Liver (tissue), 9 donors: Measurements from ENCODE around the gene NRG3. TPM values are rescaled to one million over a fixed set of nuclear protein-coding genes. Genes with fewer than 3 reads are reported as not detected.

Experiments
- DNase-seq: peaks from one replicate; pipeline ENCODE4 v3.0.0-alpha.2; 2017; ENCODE audit warnings: low spot score
- H3K27ac ChIP-seq, 2 donors: one replicate each; pipeline ENCODE4 v1.7.0; 2013; ENCODE audit warnings: inconsistent platforms in 2 of 2, low read length in 2 of 2, control low read depth in 1 of 2, low read depth in 1 of 2, mild to moderate bottlenecking in 1 of 2
- H3K27me3 ChIP-seq, 4 donors: one replicate each; pipeline versions ENCODE4 v1.6.1 to v1.7.0; 2013; ENCODE audit warnings: low read length in 3 of 4, inconsistent platforms in 1 of 4, mild to moderate bottlenecking in 1 of 4, moderate library complexity in 1 of 4; ENCODE audit not compliant: control insufficient read depth in 4 of 4, insufficient read depth in 4 of 4
- H3K36me3 ChIP-seq, 4 donors: one replicate each; pipeline versions ENCODE4 v1.6.1 to v1.7.0; 2013; ENCODE audit warnings: low read length in 3 of 4, mild to moderate bottlenecking in 3 of 4, low read depth in 1 of 4, moderate library complexity in 1 of 4; ENCODE audit not compliant: control insufficient read depth in 4 of 4, insufficient read depth in 3 of 4
- H3K4me1 ChIP-seq, 4 donors: one replicate each; pipeline versions ENCODE4 v1.6.1 to v1.7.0; 2013; ENCODE audit warnings: low read length in 3 of 4, mild to moderate bottlenecking in 3 of 4, moderate library complexity in 1 of 4; ENCODE audit not compliant: control insufficient read depth in 4 of 4, insufficient read depth in 4 of 4
- H3K4me3 ChIP-seq, 3 donors: one replicate each; pipeline versions ENCODE4 v1.6.1 to v1.7.0; 2013; ENCODE audit warnings: low read length in 3 of 3, control low read depth in 1 of 3, low read depth in 1 of 3, mild to moderate bottlenecking in 1 of 3
- H3K9ac ChIP-seq, 2 donors: one replicate each; pipeline ENCODE4 v1.7.0; 2013; ENCODE audit warnings: low read length in 2 of 2, mild to moderate bottlenecking in 2 of 2, moderate library complexity in 2 of 2, control low read depth in 1 of 2, low read depth in 1 of 2
- H3K9me3 ChIP-seq, 4 donors: one replicate each; pipeline versions ENCODE4 v1.6.1 to v1.7.0; 2013; ENCODE audit warnings: low read length in 3 of 4; ENCODE audit not compliant: control insufficient read depth in 4 of 4
- ATF3 ChIP-seq: IDR thresholded peaks from 2 replicates; pipeline ENCODE4 v1.6.1; 2016; ENCODE audit warnings: antibody characterized with exemption
- CTCF ChIP-seq: fragments of 150-350 bp; IDR thresholded peaks from 2 replicates; pipeline ENCODE4 v1.5.1; 2017; ENCODE audit warnings: improper control_type of control experiment, low read depth, low read length; ENCODE audit not compliant: missing input control
- FOXA1 ChIP-seq: IDR thresholded peaks from 2 replicates; pipeline ENCODE4 v1.6.1; 2016; ENCODE audit warnings: antibody characterized with exemption
- FOXA2 ChIP-seq: IDR thresholded peaks from 2 replicates; pipeline ENCODE4 v1.6.1; 2016; ENCODE audit warnings: antibody characterized with exemption
- GABPA ChIP-seq, 2 donors: IDR thresholded peaks in 1 of 2; conservative IDR thresholded peaks in 1 of 2; 2 replicates each; pipeline ENCODE4 v1.6.1; 2016; ENCODE audit warnings: antibody characterized with exemption in 2 of 2, mild to moderate bottlenecking in 1 of 2, moderate library complexity in 1 of 2
- HNF4G ChIP-seq: IDR thresholded peaks from 2 replicates; pipeline ENCODE4 v1.6.1; 2016; ENCODE audit warnings: antibody characterized with exemption
- JUND ChIP-seq, 2 donors: IDR thresholded peaks; 2 replicates each; pipeline ENCODE4 v1.6.1; 2016; ENCODE audit warnings: antibody characterized with exemption in 2 of 2
- MAX ChIP-seq: IDR thresholded peaks from 2 replicates; pipeline ENCODE4 v1.6.1; 2016; ENCODE audit warnings: antibody characterized with exemption
- NR2F2 ChIP-seq: IDR thresholded peaks from 2 replicates; pipeline ENCODE4 v1.6.1; 2016; ENCODE audit warnings: antibody characterized with exemption
- RAD21 ChIP-seq, 2 donors: IDR thresholded peaks; 2 replicates each; pipeline ENCODE4 v1.6.1; 2016; ENCODE audit warnings: antibody characterized with exemption in 2 of 2, mild to moderate bottlenecking in 2 of 2
- REST ChIP-seq: IDR thresholded peaks from 2 replicates; pipeline ENCODE4 v1.6.1; 2016; ENCODE audit warnings: antibody characterized with exemption, mild to moderate bottlenecking
- RXRA ChIP-seq, 2 donors: IDR thresholded peaks; 2 replicates each; pipeline ENCODE4 v1.6.1; 2017 to 2018; ENCODE audit warnings: antibody characterized with exemption in 2 of 2, mild to moderate bottlenecking in 1 of 2
- TAF1 ChIP-seq: conservative IDR thresholded peaks from 2 replicates; pipeline ENCODE4 v1.6.1; 2016; ENCODE audit warnings: antibody characterized with exemption, mild to moderate bottlenecking
- YY1 ChIP-seq: IDR thresholded peaks from 2 replicates; pipeline ENCODE4 v1.6.1; 2016; ENCODE audit warnings: antibody characterized with exemption, mild to moderate bottlenecking
- ZBTB33 ChIP-seq: IDR thresholded peaks from 2 replicates; pipeline ENCODE4 v1.6.1; 2016; ENCODE audit warnings: antibody characterized with exemption
- WGBS: extraction: QIAGEN DNeasy Blood & Tissue Kit; methylation state at CpG from one replicate; pipeline ENCODE4 v1.1.7; 2013; 5-methylcytosine and 5-hydroxymethylcytosine counted together
- polyA plus RNA-seq, 2 donors: library from polyadenylated mRNA; stranded (reverse) in 1 of 2; unstranded in 1 of 2; fragments of 200-250 nt in 1 of 2; fragments of >200 nt in 1 of 2; fragmentation: Nextera tagmentation in 1 of 2; extraction: Ambion mirVana in 1 of 2; gene quantifications; one replicate each; pipeline versions ENCODE4 v1.2.1 to v1.2.3, GENCODE V29; 2013 to 2015
- total RNA-seq, 2 donors: library from RNA; depleted of rRNA; stranded (reverse); fragments of >200 nt; gene quantifications; one replicate each; pipeline ENCODE4 v1.2.3, GENCODE V29; 2014
- donor health status: healthy.
- donor health status: healthy.
- donor health status: healthy.
- donor health status: healthy.
- donor health status: healthy.

The NRG3 gene
- total and polyA plus RNA-seq, 4 donors: 0.24 to 3.7 (median 0.38) TPM

- H3K27ac ChIP-seq: no peak overlapping the region
- no peak overlapping the region for H3K4me3 ChIP-seq
- no peak for DNase-seq
- TF ChIP-seq JUND (IDR thresholded peaks at IDR 0.05) (no peak), ATF3 (no peak)
- no peaks in the 10 kb centered on the region for H3K27me3 ChIP-seq
- no peaks in the 10 kb centered on the region for H3K4me1 ChIP-seq
- WGBS: 82% methylated on average over 3 of the region's 3 CpGs
- H3K9ac ChIP-seq: no peak overlapping the region
- H3K36me3 ChIP-seq: no peaks in the 10 kb centered on the region
- peaks cover 0 to 3% (median under 1%) of the 10 kb centered on the region in 4 donors for H3K9me3 ChIP-seq
These were observed 903.9 kb downstream of the NRG3 start for GRCh38 chr10:82778908-82779307.

GRCh38 chr10:82796510-82796909, 921.5 kb downstream of the NRG3 start:
- Histone ChIP-seq H3K9ac (no peak overlapping the region), H3K27ac (no peak overlapping the region), H3K27me3 (no peaks in the 10 kb centered on the region), H3K4me3 (no peak overlapping the region), H3K36me3 (no peaks in the 10 kb centered on the region), H3K9me3 (no peaks in the 10 kb centered on the region), H3K4me1 (no peaks in the 10 kb centered on the region)
- no peak for DNase-seq
- TF ChIP-seq CTCF: peak; percentile 31
- TF ChIP-seq MAX: no peak
- TF ChIP-seq GABPA (IDR thresholded peaks at IDR 0.05 in 1 of 2, conservative IDR thresholded peaks at IDR 0.05 in 1 of 2): no peak
- TF ChIP-seq TAF1: no peak
- TF ChIP-seq NR2F2: no peak
- no peak for TF ChIP-seq YY1
- TF ChIP-seq HNF4G: no peak
- TF ChIP-seq REST: no peak
- TF ChIP-seq FOXA2: no peak
- no peak for TF ChIP-seq FOXA1
- TF ChIP-seq JUND (IDR thresholded peaks at IDR 0.05): no peak
- TF ChIP-seq RAD21 (IDR thresholded peaks at IDR 0.05): peak; percentile 60 to 69
- TF ChIP-seq ZBTB33: no peak
- TF ChIP-seq RXRA (IDR thresholded peaks at IDR 0.05): no peak
